GM21367 (cell line): ENCODE results near the gene FAM50A.

ENCODE experiments used
- ATAC-seq: cut with Tn5 transposase; IDR thresholded peaks from one replicate; pipeline ENCODE4 v1.9.1; 2021; ENCODE audit not compliant: unreplicated experiment

FAM50A gene

GRCh38 chrX:154412468-154412867 lies 31.5 kb upstream of the FAM50A start:
- ATAC-seq, result no peak

- ATAC-seq, result no peak
Observed at GRCh38 chrX:154413142-154413541, 30.8 kb upstream of the FAM50A start.

GRCh38 chrX:154417157-154417556 lies 26.8 kb upstream of the FAM50A start:
- ATAC-seq, result no peak

GRCh38 chrX:154419189-154419588 lies 24.8 kb upstream of the FAM50A start:
- ATAC-seq, result no peak

GRCh38 chrX:154419688-154420401 lies 24.1 kb upstream of the FAM50A start:
- ATAC-seq, result no peak

- ATAC-seq, result no peak
Observed at GRCh38 chrX:154420402-154420756, 23.6 kb upstream of the FAM50A start.

- ATAC-seq, result no peak
Observed at GRCh38 chrX:154426916-154427770, 16.8 kb upstream of the FAM50A start.

GRCh38 chrX:154428176-154429171 lies 15.5 kb upstream of the FAM50A start, which contains the start of gene ATP6AP1:
Gene ATP6AP1, plus strand, starts transcription at chrX:154428677. Its CDS starts 16 bp downstream, at chrX:154428693.
- ATAC-seq, result peak; percentile 94

- no peak for ATAC-seq
Observed at GRCh38 chrX:154429711-154430110, 14.2 kb upstream of the FAM50A start.

- ATAC-seq, result no peak
Observed at GRCh38 chrX:154430479-154430878, 13.5 kb upstream of the FAM50A start.

GRCh38 chrX:154430916-154431315 lies 13.0 kb upstream of the FAM50A start:
- ATAC-seq, result no peak

- no peak for ATAC-seq
Observed at GRCh38 chrX:154431341-154431740, 12.6 kb upstream of the FAM50A start.

GRCh38 chrX:154432210-154432609 lies 11.7 kb upstream of the FAM50A start:
- ATAC-seq, result no peak

- no peak for ATAC-seq
Observed at GRCh38 chrX:154433605-154434004, 10.3 kb upstream of the FAM50A start.

GRCh38 chrX:154434394-154435168 lies 9.4 kb upstream of the FAM50A start:
- ATAC-seq, result no peak

- ATAC-seq, result no peak
Observed at GRCh38 chrX:154435171-154435733, 8.7 kb upstream of the FAM50A start.

- peak; percentile 18 for ATAC-seq
Observed at GRCh38 chrX:154436374-154436982, 7.5 kb upstream of the FAM50A start.

- peak; percentile 36 for ATAC-seq
Observed at GRCh38 chrX:154436983-154437752, 6.8 kb upstream of the FAM50A start, which contains the start of gene GDI1. Gene GDI1, plus strand, starts transcription at chrX:154437154. Its CDS starts 101 bp downstream, at chrX:154437255.
